ENCODE results near the gene CUBN. TPM values are rescaled to one million over a fixed set of nuclear protein-coding genes. Genes with fewer than 3 reads are reported as not detected.

The CUBN gene
- total RNA-seq, 4 donors from 2014 or later: 9.2 to 38.9 (median 25.4) TPM

GRCh38 chr10:16919121-16919982 is 210.3 kb downstream of the CUBN start:
- no peaks in the 10 kb centered on the region for H3K9me3 ChIP-seq
- 27 to 31% methylated on average over 9 of the region's 9 CpGs for WGBS, 2 donors
- H3K4me3 ChIP-seq: peak overlapping the region in 1 of 4 donors; percentile 7

GRCh38 chr10:16916496-16916895 is 213.1 kb downstream of the CUBN start:
- 86 to 97% methylated on average over 6 of the region's 6 CpGs for WGBS, 2 donors
- TF ChIP-seq EP300 (IDR thresholded peaks at IDR 0.05): no peak
- TF ChIP-seq CTCF (IDR thresholded peaks at IDR 0.05): no peak
- no peak for TF ChIP-seq POLR2A (IDR thresholded peaks at IDR 0.05)
- Histone ChIP-seq H3K27me3 (no peaks in the 10 kb centered on the region), H3K4me1 (peaks cover 0 to 10% (median 3%) of the 10 kb centered on the region in 4 donors), H3K36me3 (peaks cover 0 to 34% (median 0%) of the 10 kb centered on the region in 3 donors), H3K9me3 (no peaks in the 10 kb centered on the region), H3K4me3 (no peak overlapping the region), H3K27ac (no peak overlapping the region)
- no peak for DNase-seq (ENCODE audit: low spot score in 2 of 2)

More at GRCh38 chr10:16919121-16919982, 210.3 kb downstream of the CUBN start:
- no peak for DNase-seq (ENCODE audit: low spot score in 2 of 2)
- TF ChIP-seq POLR2A (IDR thresholded peaks at IDR 0.05) (no peak), CTCF (IDR thresholded peaks at IDR 0.05) (peak in 1 of 5 experiments; percentile 19)
- peaks cover 0 to 15% (median 3%) of the 10 kb centered on the region in 4 donors for H3K4me1 ChIP-seq
- peak overlapping the region in 2 of 4 donors; percentile 54 to 72 for H3K27ac ChIP-seq
- peaks cover 0 to 16% (median 0%) of the 10 kb centered on the region in 3 donors for H3K36me3 ChIP-seq
- H3K27me3 ChIP-seq: no peaks in the 10 kb centered on the region

- 82 to 93% methylated on average over 2 of the region's 2 CpGs for WGBS, 2 donors
- no peak overlapping the region for H3K4me3 ChIP-seq
- peaks cover 0 to 15% (median 3%) of the 10 kb centered on the region in 4 donors for H3K4me1 ChIP-seq
- no peak for TF ChIP-seq EP300 (IDR thresholded peaks at IDR 0.05)
- TF ChIP-seq POLR2A (IDR thresholded peaks at IDR 0.05): no peak
- no peak for TF ChIP-seq CTCF (IDR thresholded peaks at IDR 0.05)
- H3K27ac ChIP-seq: no peak overlapping the region
- no peaks in the 10 kb centered on the region for H3K9me3 ChIP-seq
- no peak for DNase-seq (ENCODE audit: low spot score in 2 of 2)
- no peaks in the 10 kb centered on the region for H3K27me3 ChIP-seq
- H3K36me3 ChIP-seq: peaks cover 0 to 34% (median 0%) of the 10 kb centered on the region in 3 donors
Observed at GRCh38 chr10:16915300-16915699, 214.3 kb downstream of the CUBN start.

- Histone ChIP-seq H3K4me3 (no peak overlapping the region), H3K27ac (no peak overlapping the region), H3K36me3 (peaks cover 0 to 34% (median 0%) of the 10 kb centered on the region in 3 donors), H3K4me1 (peaks cover 0 to 5% (median 0%) of the 10 kb centered on the region in 4 donors), H3K27me3 (no peaks in the 10 kb centered on the region), H3K9me3 (no peaks in the 10 kb centered on the region)
- TF ChIP-seq EP300 (IDR thresholded peaks at IDR 0.05): no peak
- no peak for TF ChIP-seq CTCF (IDR thresholded peaks at IDR 0.05)
- no peak for TF ChIP-seq POLR2A (IDR thresholded peaks at IDR 0.05)
- WGBS, 2 donors: 88 to 94% methylated on average over 4 of the region's 4 CpGs
- DNase-seq (ENCODE audit: low spot score in 2 of 2): no peak
Observed at GRCh38 chr10:16913266-16913665, 216.3 kb downstream of the CUBN start.

- Histone ChIP-seq H3K27ac (no peak overlapping the region), H3K4me1 (peaks cover 0 to 5% (median 0%) of the 10 kb centered on the region in 4 donors), H3K36me3 (peaks cover 0 to 37% (median 0%) of the 10 kb centered on the region in 3 donors), H3K9me3 (no peaks in the 10 kb centered on the region), H3K27me3 (no peaks in the 10 kb centered on the region), H3K4me3 (no peak overlapping the region)
- DNase-seq (ENCODE audit: low spot score in 2 of 2): no peak
- WGBS, 2 donors: 79 to 82% methylated on average over 4 of the region's 4 CpGs
- TF ChIP-seq EP300 (IDR thresholded peaks at IDR 0.05): no peak
Observed at GRCh38 chr10:16910793-16911164, 218.8 kb downstream of the CUBN start.

Data from tibial nerve (tissue), 4 donors.